AML-193 (cell line): ENCODE measurements around the gene CIB1.
"Not testable (repeated sequence)": the region's sequence is repeated elsewhere in the genome, so short reads cannot be mapped to it uniquely, and the experiment has no call there.

Experiments
- DNase-seq, 2 experiments: peaks; one replicate each; lab custom pipeline; 2025; lab: John Stamatoyannopoulos, UW

CIB1 gene

DNA sequence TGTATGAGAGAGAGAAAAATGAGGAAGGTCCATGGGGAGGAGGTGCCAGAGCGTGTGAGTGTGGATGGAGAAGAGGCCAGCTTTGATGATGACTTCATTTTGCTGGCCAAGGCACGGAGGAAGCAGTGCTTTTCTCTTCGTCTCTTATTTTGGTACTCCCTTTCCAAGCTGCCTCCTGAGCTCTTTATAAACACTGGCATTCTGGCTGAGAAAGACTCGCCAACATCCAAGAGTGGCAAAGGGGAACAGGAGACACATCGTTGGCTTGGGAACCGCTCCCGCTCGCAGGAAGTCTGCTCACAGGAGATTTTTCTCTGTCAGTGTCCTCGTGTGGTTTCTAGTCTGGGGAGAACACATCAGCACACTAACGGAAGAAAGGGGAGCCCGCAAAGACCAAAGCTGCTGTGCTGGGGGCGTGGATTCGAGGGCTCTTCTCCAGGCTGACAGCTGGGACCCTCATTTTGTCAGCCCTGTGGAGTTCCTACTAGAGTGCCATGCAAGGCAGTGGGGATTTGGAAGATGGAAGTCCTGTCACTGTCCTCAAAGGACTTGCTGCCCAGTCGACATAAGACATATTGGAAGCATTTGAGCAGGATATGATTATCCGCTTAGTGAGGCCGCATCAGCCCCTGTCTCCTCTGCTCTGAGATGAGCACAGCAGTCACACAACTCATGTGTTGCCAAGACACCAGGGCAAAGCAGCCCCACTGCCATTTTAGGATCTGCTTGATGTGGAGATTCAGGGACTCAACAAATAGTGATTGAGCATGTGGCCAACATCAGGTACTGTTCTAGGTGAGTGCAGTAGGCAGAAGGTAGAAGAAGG is 40.6 kb downstream of the CIB1 start:
- no peak for DNase-seq

DNA sequence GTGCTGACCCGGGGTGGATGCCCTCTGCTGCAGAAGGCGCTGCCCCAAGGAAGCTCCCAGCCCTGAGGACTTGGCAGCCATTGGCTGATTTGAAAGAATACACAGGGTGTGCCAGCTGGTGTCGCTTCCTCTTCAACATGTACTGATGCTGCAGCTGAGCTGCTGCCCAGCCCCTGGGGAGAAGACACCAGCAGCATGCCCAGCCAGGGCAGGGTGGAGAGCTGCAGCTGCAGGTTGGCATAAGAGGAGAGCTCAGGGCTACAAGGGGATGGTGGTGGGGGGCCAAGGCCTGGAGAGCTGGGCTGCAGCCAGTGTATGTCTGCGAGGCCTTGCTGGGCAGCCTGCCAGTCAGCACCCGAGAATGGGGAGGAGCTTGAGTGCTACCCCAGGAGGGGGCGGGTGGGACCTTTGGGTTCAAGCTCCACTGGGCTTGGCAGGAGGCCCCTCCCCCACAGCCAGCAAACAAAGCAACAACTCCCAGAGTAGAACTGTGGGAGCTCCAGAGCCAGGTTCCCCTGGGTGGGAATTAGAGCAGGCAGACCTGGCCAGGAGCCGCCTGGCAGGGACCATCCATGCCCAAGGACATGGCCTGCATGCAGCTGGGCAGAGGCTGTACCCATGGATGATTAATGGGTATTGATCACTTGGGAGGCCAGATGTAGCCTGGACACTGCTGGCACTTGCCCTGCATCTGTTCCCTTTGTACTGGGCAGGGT is 41.8 kb downstream of the CIB1 start:
- no peak for DNase-seq

DNA sequence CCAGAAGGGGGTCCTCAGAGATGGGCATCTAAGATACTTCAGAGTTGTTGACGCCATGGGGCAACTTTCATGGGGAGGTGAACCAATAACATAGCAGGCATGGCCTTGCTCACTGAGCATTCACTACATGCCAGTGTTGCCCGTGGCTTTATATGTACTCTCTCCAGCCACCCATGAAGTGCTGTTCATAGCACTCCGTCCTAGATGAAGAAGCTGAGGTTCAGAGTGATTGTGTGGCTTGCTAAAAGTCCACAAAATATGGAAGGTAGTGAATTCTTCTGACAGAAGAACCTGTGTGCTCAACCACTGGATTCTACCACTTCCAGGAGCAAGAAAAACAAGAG is 42.4 kb downstream of the CIB1 start:
- DNase-seq, result no peak

DNA sequence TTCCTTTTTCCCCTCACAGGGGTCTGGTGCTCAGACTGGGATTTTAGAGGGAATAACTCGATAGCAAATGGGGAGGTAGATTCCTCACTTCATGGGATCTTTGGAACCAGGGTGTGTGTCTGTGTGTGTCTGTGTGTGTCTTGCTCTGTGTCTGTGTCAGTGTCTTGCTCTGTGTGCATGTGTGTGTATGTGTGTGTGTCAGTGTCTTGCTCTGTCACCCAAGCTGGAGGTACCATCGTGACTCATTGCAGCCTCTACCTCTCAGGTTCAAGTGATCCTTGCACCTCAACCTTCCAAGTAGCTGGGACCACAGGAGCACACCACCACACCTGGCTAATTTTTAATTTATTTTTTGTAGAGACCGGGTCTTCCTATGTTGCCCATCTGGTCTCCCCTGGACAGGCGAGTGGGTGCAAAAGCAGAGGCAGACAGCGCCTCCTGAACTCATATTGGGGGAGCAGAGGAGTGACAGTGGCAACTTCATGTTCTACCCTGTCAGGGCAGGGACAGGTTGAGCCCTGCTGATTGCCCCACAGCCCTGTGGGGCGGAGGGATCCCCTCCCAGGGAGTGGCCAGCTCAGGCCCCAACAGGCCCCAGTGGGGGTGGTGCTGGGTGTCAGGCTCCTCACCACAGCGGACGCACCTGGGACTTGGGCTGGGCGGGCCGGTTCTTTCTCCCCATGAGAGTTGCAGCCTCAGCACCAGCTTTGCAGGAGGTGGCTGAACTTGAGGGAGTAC is 43.0 kb downstream of the CIB1 start:
- no peak for DNase-seq

DNA sequence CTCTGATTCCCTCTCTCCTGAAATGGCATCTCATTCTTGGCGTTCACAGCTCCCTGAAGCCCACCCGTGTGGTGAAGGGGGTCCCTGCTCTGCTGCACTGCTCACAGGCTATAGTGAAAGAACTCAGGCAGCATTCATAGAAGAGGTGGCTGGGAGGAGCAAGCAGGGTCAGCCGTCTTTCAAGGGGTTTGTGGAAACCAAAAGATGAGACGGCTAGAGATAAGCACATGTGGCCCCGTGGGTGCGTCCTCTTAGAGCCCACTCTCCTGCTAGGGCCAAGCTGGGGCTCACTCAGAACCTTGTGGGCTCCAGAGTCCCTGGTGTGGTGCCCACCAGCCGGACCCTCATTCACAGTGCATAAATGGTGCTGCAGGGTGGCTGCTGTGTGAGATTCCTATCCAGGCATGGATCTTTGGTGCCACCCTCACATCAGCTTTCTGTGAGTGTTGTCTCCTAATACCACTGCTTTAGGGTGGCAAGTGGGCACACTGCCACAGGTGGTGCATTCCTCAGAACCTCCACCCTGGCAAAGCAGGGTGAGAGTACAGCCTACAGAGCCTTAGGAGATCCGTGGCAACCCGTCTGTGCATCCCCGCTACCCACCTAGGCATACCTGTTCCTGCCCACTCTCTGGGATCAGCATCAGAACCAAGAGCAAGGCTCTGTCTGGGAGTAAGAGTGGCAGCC is 43.8 kb downstream of the CIB1 start:
- DNase-seq, result no peak

DNA sequence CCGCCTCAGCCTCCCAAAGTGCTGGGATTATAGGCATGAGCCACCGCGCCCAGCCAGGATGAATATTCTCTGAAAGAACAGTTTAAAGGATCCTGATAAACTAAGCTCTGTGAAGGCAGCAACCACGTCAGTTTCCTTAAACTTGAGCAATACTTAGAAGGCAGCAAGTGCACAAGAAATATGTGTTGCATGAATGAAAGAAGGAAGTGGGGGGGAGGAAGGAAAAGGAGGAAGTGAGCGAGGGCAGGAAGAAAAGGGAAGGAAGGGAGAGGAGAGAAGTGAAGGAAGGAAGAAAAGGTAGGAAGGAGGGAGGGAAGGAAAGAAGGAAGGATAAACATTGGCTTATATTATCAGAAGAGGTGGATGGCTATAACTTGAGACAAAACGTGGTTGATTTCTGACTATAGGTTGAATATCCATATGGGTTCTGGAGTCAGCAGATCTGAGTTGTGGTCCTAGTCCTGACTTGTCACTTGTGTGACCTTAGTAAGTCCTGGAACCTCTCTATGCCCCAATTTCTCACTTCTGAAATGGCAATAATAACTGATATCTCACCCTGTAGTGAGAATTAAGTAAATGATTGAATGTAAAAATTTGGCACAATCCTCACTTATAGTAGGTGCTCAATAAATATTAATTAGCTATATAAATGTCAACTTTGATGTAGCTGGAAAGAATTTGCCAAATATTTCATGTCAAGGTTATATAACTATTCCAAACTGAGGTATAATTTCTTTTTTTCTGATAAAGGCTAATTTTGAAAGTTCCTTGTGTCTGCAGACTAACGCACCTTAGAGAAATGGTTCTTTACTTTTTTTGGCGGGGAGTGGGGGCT is 44.6 kb downstream of the CIB1 start:
- DNase-seq, result peak; percentile 82 to 90

DNA sequence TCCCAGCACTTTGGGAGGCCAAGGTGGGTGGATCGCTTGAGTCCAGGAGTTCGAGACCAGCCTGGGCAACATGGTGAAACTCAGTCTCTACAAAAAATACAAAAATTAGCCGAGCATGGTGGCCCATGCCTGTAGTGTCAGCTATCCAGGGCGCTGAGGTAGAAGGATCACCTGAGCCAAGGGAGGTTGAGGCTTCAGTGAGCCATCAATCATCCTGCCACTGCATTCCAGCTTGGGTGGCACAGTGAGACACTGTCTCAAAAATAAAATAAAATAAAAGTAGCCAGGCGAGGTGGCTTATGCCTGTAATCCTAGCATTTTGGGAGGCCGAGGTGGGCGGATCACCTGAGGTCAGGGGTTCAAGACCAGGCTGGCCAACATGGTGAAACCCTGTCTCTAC is 45.7 kb downstream of the CIB1 start:
- not testable (repeated sequence) for DNase-seq

DNA sequence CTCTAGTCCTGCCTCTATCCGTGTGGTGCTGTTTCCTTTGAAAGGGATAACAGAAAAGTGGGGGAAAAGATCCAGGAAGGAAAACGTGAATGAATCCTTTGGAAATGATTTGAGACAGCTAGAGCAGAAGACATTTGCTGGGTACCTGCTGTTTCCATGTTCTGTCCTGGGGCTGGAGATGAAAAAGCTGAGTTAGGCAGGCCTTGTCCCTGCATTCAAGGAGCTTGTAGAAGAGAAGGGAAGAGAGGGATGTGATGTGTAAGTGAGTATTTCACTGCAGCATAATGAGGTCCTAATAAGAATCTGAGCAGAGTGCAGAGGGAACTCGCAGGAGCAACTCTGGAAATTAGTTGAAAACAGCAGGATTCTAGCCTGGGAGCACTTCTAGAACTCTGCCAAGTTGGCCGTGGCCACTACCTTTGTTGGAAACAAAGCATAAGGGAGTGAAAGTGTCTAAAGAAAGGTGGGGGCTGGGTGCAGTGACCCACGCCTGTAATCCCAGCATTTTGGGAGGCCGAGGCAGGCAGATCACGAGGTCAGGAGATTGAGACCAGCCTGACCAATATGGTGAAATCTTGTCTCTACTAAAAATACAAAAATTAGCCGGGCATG is 46.4 kb downstream of the CIB1 start:
- no peak for DNase-seq

DNA sequence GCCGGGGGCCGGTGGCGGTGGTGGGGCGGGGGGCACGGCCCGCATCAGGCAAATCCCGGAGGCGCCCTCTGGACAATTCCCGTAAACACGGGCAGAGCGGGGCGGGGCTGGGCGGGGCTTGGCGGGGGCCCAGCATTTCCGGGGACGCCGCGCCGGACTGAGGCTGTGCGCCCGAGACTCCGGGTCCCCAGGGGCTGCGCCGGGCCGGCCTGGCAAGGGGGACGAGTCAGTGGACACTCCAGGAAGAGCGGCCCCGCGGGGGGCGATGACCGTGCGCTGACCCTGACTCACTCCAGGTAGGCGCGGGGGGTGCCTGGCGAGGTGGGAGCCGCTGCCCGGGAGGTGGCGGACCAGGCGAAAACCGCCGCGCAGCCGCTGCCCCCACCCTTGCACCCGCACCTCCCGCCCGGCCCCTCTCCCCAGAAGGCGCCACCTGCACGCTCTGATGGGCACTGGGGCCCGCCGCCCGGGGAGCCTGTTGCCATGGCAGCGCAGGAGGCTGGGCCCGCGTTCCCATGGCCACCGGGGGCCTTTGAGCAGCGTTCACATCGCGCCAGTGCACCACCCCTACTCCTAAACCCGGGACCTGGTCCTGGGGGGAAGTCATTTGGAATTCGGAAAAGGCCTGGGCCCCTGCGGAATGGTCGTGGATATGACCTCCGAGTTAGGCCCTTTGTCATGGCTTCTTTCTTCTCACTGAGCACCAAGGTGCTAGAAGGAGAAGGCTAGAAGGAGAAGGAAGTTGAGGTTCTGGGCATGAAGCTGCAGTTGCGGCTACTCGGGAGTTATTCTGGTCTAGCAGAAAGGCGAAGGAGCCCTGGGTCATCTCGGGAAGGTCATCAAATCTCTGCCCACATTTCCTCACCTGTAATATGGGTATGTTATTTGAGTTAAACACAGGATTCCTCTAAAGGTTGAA is 48.7 kb downstream of the CIB1 start:
- peak; percentile 50 to 55 for DNase-seq

DNA sequence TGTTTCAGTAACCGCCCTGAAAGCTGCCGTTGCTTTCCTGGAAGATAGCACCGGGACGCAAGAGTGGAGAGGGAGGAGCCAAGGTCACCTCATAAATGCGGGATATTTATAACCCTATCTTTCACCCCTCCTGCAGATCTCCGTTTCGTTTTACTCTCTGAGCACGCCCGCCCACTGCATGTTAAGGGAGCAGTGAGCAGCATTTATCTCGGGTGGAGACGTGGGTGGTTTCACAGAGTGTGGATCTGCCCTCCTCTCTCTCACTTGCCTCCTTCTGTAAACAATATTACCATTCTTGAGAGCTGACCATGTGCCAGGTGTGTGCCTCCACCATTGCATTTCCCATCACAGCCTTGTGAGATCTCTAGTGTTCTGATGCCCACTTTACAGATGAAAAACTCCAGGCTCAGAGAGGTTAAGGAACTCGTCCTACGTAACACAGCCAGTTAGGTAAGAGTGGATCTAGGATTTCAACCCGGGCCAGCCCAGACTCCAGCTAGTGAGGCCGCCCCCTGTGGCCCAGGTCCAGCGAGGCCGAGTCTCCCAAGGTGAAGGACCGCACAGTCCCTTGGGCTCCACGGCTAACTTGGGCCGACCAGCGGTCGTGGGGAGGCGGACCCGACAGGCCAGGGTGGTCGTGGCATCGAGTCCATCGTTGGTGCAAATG is 49.5 kb downstream of the CIB1 start:
- no peak for DNase-seq

DNA sequence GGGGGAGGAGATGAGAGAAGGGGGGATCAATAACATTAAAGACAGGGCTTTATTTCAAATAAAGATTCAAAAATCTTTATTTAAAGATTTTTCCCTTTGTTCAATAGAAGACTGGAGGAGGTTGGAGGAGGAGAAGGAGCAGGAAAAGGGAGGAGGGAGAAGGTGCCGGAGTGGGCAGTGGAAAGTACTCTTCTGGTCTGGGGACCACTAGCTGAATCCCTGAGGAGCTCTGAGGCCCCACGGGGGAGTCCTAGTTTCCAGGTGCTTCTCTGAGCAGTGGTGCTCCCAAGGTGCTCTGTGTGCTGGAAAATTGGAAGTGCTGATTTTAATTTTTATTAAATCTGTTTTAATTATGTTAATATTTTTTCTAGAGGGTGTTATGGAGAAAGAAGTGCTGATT is 52.0 kb downstream of the CIB1 start:
- DNase-seq, result no peak
